ENCODE results near the gene PRDM15. TPM values are rescaled to one million over a fixed set of nuclear protein-coding genes. Genes with fewer than 3 reads are reported as not detected.

Gene PRDM15
- total and polyA plus RNA-seq, 2 donors (not counting 3 experiments of a cell fraction or from before 2014, with no cell fraction given), result 11.8 to 12.9 TPM

DNA sequence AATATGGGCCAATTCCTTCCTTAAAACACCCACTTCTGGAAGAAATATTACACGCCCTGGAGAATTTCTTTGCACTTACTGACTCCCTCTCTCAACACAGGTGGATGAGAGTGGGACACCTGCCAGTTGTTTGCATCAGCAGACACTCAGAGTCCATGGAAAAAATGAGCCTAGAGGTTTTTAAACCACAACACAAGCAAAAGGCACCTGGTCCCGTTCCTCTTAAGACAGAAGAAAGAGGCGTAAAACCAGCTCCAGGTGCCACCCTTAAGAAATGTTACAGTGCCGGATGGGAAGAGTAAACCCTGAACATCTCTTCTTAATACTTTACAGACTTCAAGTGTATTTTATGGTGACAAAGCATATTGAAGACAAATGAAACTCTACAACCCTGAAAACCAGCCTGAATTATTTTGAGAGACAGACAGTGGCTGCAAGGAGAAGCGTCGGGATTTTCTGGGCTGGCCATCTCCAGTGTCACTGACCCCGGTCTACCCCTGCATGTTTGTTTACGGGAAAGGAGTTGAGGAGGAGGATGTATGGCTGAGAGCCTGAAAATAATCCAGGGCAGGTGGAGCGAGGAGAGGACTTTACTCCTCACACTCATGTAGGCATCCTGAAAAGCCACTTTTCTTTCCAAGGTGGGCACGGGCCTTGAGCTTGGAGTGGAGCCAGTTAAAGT lies 104.5 kb downstream of the PRDM15 start:
- H3K27me3 ChIP-seq (ENCODE audit: control insufficient read depth in 2 of 2, insufficient read depth in 2 of 2, low read length in 2 of 2), result peaks cover 39 to 65% of the 10 kb centered on the region in 2 experiments

More for the DNA sequence above, 104.5 kb downstream of the PRDM15 start:
- BruUV-seq (replicated peaks), result no TSS peak
- H3K9me1 ChIP-seq (replicated peaks; ENCODE audit: control insufficient read depth, extremely low read depth, insufficient read depth, low read length), result no peaks in the 10 kb centered on the region
- no peak overlapping the region for H3K4me3 ChIP-seq (replicated peaks in 1 of 3; ENCODE audit: insufficient read depth in 1 of 3, low read depth in 1 of 3, low read length in 3 of 3)
- DNase-seq (ENCODE audit: low read depth, low spot score) (no peak), FAIRE-seq (no peak)
- H3K36me3 ChIP-seq (ENCODE audit: control insufficient read depth in 2 of 2, extremely low read depth in 1 of 2, insufficient read depth in 2 of 2, low read length in 2 of 2), result no peaks in the 10 kb centered on the region
- POLR2A ChIA-PET, result no interaction called here
- H3K4me2 ChIP-seq (ENCODE audit: insufficient read depth, low read length), result no peak overlapping the region
- no peak overlapping the region for H3K27ac ChIP-seq (ENCODE audit: insufficient read depth, low read depth, low read length)
- H2AFZ ChIP-seq (ENCODE audit: low read depth, low read length), result no peak overlapping the region
- H3K9ac ChIP-seq (replicated peaks; ENCODE audit: extremely low read depth, insufficient read depth, low read length), result no peak overlapping the region
- no peaks in the 10 kb centered on the region for H4K20me1 ChIP-seq (replicated peaks; ENCODE audit: control insufficient read depth, extremely low read depth, insufficient read depth, low read length)
- intact Hi-C loops (cut with micrococcal nuclease), result loop anchor here (5.0 kb wide), 1 partner anchor 652 kb away; no protein-coding TSS in a partner anchor
- H3K4me1 ChIP-seq (ENCODE audit: control insufficient read depth, extremely low read depth, insufficient read depth, low read length), result no peaks in the 10 kb centered on the region
- no peak for TF ChIP-seq FOS (IDR thresholded peaks at IDR 0.05; ENCODE audit: borderline replicate concordance, insufficient read depth, low read length)
- TF ChIP-seq EZH2 (IDR thresholded peaks at IDR 0.05; ENCODE audit: borderline replicate concordance, low read depth, low read length, severe bottlenecking), result no peak
- no peak for TF ChIP-seq MYC (IDR thresholded peaks at IDR 0.05; ENCODE audit: low read depth, low read length)
- TF ChIP-seq MAX (IDR thresholded peaks at IDR 0.05; ENCODE audit: insufficient read depth, insufficient read length), result no peak
- no peak for TF ChIP-seq GATA2 (IDR thresholded peaks at IDR 0.05; ENCODE audit: insufficient read depth, insufficient read length, low read depth, low read length)
- TF ChIP-seq JUN (IDR thresholded peaks at IDR 0.05; ENCODE audit: borderline replicate concordance, insufficient read depth, insufficient read length, low read depth), result no peak
- TF ChIP-seq POLR2A (IDR thresholded peaks at IDR 0.05; ENCODE audit: low read depth, low read length), result no peak
- TF ChIP-seq POLR2AphosphoS5 (IDR thresholded peaks at IDR 0.05; ENCODE audit: insufficient read depth, low read depth, low read length), result no peak
- TF ChIP-seq, protein P1, sequence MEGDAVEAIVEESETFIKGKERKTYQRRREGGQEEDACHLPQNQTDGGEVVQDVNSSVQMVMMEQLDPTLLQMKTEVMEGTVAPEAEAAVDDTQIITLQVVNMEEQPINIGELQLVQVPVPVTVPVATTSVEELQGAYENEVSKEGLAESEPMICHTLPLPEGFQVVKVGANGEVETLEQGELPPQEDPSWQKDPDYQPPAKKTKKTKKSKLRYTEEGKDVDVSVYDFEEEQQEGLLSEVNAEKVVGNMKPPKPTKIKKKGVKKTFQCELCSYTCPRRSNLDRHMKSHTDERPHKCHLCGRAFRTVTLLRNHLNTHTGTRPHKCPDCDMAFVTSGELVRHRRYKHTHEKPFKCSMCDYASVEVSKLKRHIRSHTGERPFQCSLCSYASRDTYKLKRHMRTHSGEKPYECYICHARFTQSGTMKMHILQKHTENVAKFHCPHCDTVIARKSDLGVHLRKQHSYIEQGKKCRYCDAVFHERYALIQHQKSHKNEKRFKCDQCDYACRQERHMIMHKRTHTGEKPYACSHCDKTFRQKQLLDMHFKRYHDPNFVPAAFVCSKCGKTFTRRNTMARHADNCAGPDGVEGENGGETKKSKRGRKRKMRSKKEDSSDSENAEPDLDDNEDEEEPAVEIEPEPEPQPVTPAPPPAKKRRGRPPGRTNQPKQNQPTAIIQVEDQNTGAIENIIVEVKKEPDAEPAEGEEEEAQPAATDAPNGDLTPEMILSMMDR (IDR thresholded peaks at IDR 0.05; ENCODE audit: extremely low read depth in 1 of 2, insufficient read depth in 1 of 2, low read depth in 1 of 2, low read length in 2 of 2), result no peak
- CTCF ChIA-PET, result interaction anchor here (1.1 to 4.6 kb wide), 3 partner anchors 161 to 491 kb away, joined by 3 to 92 read pairs (median 5); no protein-coding TSS in a partner anchor
- dilution Hi-C loops (cut with MboI; ENCODE audit: extremely low pct_ligation_motif_present, low sequenced_read_pairs), result no loop called here
- no peaks in the 10 kb centered on the region for H3K79me2 ChIP-seq (ENCODE audit: control insufficient read depth, insufficient read depth, low read length)
- no peaks in the 10 kb centered on the region for H3K9me3 ChIP-seq (replicated peaks; ENCODE audit: control insufficient read depth, insufficient read depth, low read length)
